ENCODE results near the gene TMEM214. TPM values are rescaled to one million over a fixed set of nuclear protein-coding genes. Genes with fewer than 3 reads are reported as not detected.

Gene TMEM214
- total RNA-seq, 1 donor from 2014 or later = 74.1 TPM

- H3K36me3 ChIP-seq = peaks cover 9 to 18% of the 10 kb centered on the region in 2 donors
- H3K9me3 ChIP-seq = no peaks in the 10 kb centered on the region
- no peak overlapping the region for H3K4me3 ChIP-seq
- peaks cover 0 to 2% of the 10 kb centered on the region in 2 donors for H3K4me1 ChIP-seq
- intact Hi-C loops (cut with DNase I) = loop anchor here (10.0 kb wide), 1 partner anchor 175 kb away; the partner anchor contains the start of gene DPYSL5
- no peaks in the 10 kb centered on the region for H3K27me3 ChIP-seq
- no peak overlapping the region for H3K27ac ChIP-seq
- no peak for DNase-seq (ENCODE audit: low spot score in 2 of 2)
- TF ChIP-seq, protein P1, sequence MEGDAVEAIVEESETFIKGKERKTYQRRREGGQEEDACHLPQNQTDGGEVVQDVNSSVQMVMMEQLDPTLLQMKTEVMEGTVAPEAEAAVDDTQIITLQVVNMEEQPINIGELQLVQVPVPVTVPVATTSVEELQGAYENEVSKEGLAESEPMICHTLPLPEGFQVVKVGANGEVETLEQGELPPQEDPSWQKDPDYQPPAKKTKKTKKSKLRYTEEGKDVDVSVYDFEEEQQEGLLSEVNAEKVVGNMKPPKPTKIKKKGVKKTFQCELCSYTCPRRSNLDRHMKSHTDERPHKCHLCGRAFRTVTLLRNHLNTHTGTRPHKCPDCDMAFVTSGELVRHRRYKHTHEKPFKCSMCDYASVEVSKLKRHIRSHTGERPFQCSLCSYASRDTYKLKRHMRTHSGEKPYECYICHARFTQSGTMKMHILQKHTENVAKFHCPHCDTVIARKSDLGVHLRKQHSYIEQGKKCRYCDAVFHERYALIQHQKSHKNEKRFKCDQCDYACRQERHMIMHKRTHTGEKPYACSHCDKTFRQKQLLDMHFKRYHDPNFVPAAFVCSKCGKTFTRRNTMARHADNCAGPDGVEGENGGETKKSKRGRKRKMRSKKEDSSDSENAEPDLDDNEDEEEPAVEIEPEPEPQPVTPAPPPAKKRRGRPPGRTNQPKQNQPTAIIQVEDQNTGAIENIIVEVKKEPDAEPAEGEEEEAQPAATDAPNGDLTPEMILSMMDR (IDR thresholded peaks at IDR 0.05) = no peak
Measured at GRCh38 chr2:27019459-27019858, 13.3 kb upstream of the TMEM214 start.

DNA sequence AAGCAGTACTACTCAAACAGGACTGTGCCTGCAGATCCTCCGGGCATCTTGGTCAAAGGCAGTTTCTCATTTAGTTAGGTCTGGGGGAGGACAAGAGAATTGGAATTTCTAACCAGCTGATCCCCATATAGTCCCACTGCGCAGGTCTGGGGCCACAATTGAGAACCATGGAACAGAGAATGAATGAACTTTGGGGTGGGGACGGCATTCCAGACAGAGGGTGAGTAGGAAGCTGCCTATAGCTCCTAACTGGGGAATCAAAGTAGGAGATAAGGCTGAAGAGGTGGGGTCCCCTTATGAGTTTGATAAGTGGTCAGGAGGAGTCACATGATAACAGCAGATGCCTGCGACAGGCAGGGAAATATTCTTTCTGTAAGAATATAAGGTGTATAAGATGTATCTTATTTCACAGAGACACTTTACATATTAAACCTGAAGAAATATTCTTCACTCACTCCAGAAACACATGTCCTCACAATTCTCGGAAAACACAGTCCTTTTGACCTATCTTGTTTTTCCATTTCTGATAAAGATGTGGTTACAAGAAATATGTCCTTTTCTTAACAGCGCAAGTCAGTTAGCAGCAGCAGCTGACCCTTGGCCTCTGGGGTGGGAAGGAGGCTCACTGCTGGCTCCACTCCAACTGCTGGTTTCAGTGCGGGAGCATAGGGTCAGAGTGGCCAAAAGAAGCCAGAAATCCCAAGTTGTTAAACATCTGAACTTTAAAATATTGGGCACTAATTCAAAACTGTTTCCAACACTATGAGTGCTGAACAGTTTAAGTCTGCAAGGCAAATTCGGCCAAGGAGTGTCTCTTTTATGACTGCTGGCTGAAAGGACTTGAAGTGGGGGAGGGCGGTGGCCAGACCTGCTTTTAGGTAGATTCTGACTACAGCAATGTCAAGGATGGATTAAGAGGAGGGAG, 12.6 kb upstream of the TMEM214 start:
- Histone ChIP-seq H3K27ac (no peak overlapping the region), H3K4me3 (no peak overlapping the region), H3K9me3 (no peaks in the 10 kb centered on the region), H3K36me3 (peaks cover 9 to 25% of the 10 kb centered on the region in 2 donors), H3K27me3 (no peaks in the 10 kb centered on the region), H3K4me1 (peaks cover 0 to 2% of the 10 kb centered on the region in 2 donors)
- peak in 1 of 2 donors; percentile 65 for DNase-seq (ENCODE audit: low spot score in 2 of 2)
- TF ChIP-seq, protein P1 (IDR thresholded peaks at IDR 0.05) = no peak
- intact Hi-C loops (cut with DNase I) = loop anchor here (10.0 kb wide), 1 partner anchor 175 kb away; the partner anchor contains the start of gene DPYSL5

GRCh38 chr2:27021253-27022049, 11.3 kb upstream of the TMEM214 start:
- intact Hi-C loops (cut with DNase I) = no loop called here
- Histone ChIP-seq H3K4me3 (no peak overlapping the region), H3K4me1 (no peaks in the 10 kb centered on the region), H3K9me3 (no peaks in the 10 kb centered on the region), H3K27ac (no peak overlapping the region), H3K27me3 (no peaks in the 10 kb centered on the region), H3K36me3 (peaks cover 11 to 37% of the 10 kb centered on the region in 2 donors)
- TF ChIP-seq, protein P1 (IDR thresholded peaks at IDR 0.05) = no peak
- no peak for DNase-seq (ENCODE audit: low spot score in 2 of 2)

- H3K27me3 ChIP-seq = no peaks in the 10 kb centered on the region
- no peak overlapping the region for H3K27ac ChIP-seq
- no peaks in the 10 kb centered on the region for H3K9me3 ChIP-seq
- no peak for DNase-seq (ENCODE audit: low spot score in 2 of 2)
- peaks cover 13 to 48% of the 10 kb centered on the region in 2 donors for H3K36me3 ChIP-seq
- intact Hi-C loops (cut with DNase I) = no loop called here
- H3K4me3 ChIP-seq = no peak overlapping the region
- no peaks in the 10 kb centered on the region for H3K4me1 ChIP-seq
- TF ChIP-seq, protein P1 (IDR thresholded peaks at IDR 0.05) = no peak
Measured at GRCh38 chr2:27023740-27024139, 9.0 kb upstream of the TMEM214 start.

DNA sequence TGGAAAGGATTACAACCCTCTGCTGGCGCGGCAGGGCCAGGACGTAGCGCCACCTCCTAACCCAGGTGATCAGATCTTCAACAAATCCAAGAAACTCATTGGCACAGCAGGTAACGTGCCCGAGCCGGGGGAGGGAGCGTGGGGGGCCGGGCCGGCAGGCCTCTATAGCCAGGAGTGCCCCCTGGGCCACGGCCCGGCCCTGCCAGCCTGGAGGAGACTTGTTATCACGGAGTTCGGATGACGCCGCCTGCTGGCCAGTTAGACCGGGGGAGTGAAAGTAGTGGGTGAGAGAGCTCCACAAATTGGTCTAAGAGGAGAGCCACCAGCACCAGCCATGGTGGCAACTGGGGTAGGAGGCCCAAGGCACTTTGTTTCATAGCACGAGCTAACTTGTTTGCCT, 8.6 kb upstream of the TMEM214 start:
- no peaks in the 10 kb centered on the region for H3K9me3 ChIP-seq
- H3K27ac ChIP-seq = no peak overlapping the region
- TF ChIP-seq, protein P1 (IDR thresholded peaks at IDR 0.05) = no peak
- H3K27me3 ChIP-seq = no peaks in the 10 kb centered on the region
- intact Hi-C loops (cut with DNase I) = no loop called here
- no peaks in the 10 kb centered on the region for H3K4me1 ChIP-seq
- H3K4me3 ChIP-seq = no peak overlapping the region
- peaks cover 13 to 48% of the 10 kb centered on the region in 2 donors for H3K36me3 ChIP-seq
- DNase-seq (ENCODE audit: low spot score in 2 of 2) = no peak
